ENCODE measurements around the gene NIPAL3. TPM values are rescaled to one million over a fixed set of nuclear protein-coding genes. Genes with fewer than 3 reads are reported as not detected.

NIPAL3 gene
- total RNA-seq, 1 experiment from 2014 or later = 16.6 TPM

- Histone ChIP-seq H3K79me2 (ENCODE audit: insufficient read depth, low read length) (no peaks in the 10 kb centered on the region), H3K4me2 (ENCODE audit: low read length) (no peak overlapping the region), H3K4me3 (replicated peaks in 1 of 2; ENCODE audit: low read depth in 1 of 2, low read length in 2 of 2) (no peak overlapping the region), H3K9ac (ENCODE audit: low read length) (no peak overlapping the region), H3K36me3 (ENCODE audit: control insufficient read depth in 1 of 2, insufficient read depth in 2 of 2, low read length in 2 of 2) (no peaks in the 10 kb centered on the region), H4K20me1 (ENCODE audit: insufficient read depth) (no peaks in the 10 kb centered on the region), H3K27ac (ENCODE audit: low read depth, low read length) (no peak overlapping the region), H2AFZ (ENCODE audit: low read depth, low read length, poor library complexity, severe bottlenecking) (no peak overlapping the region), H3K27me3 (ENCODE audit: insufficient read depth, low read length) (no peaks in the 10 kb centered on the region), H3K9me2 (ENCODE audit: insufficient read depth) (no peaks in the 10 kb centered on the region), H3K9me3 (ENCODE audit: control insufficient read depth in 1 of 2, insufficient read depth in 1 of 2, low read depth in 1 of 2, low read length in 2 of 2) (no peaks in the 10 kb centered on the region), H3K4me1 (ENCODE audit: control insufficient read depth in 1 of 2, insufficient read depth in 2 of 2, low read length in 2 of 2) (peaks cover 26 to 52% of the 10 kb centered on the region in 2 experiments)
- RAD21 ChIA-PET (ENCODE audit: low non-redundant PET in 1 of 2, low total read pairs in 2 of 2, uncharacterized antibody in 2 of 2, unreplicated experiment in 2 of 2) = no interaction called here
- intact Hi-C loops (cut with micrococcal nuclease) = no loop called here
- ATAC-seq (no peak), DNase-seq (ENCODE audit: low read depth, low spot score) (no peak)
- no peak for TF ChIP-seq SIN3A (IDR thresholded peaks at IDR 0.05; ENCODE audit: low read depth)
- TF ChIP-seq ZFX (IDR thresholded peaks at IDR 0.05) = no peak
- no peak for TF ChIP-seq POLR2AphosphoS5 (IDR thresholded peaks at IDR 0.05; ENCODE audit: low read depth, low read length)
- BruUV-seq (replicated peaks) = no TSS peak
- POLR2A ChIA-PET = no interaction called here
- CTCF ChIA-PET = no interaction called here
Observed at GRCh38 chr1:24369199-24369598, 46.4 kb upstream of the NIPAL3 start.

GRCh38 chr1:24369801-24370200 is 45.8 kb upstream of the NIPAL3 start:
- ATAC-seq = no peak

More at GRCh38 chr1:24369801-24370200, 45.8 kb upstream of the NIPAL3 start:
- no peak for DNase-seq (ENCODE audit: low read depth, low spot score)
- H3K79me2 ChIP-seq (ENCODE audit: insufficient read depth, low read length) = no peaks in the 10 kb centered on the region
- no peak overlapping the region for H3K4me2 ChIP-seq (ENCODE audit: low read length)
- H3K4me3 ChIP-seq (replicated peaks in 1 of 2; ENCODE audit: low read depth in 1 of 2, low read length in 2 of 2) = no peak overlapping the region
- no peaks in the 10 kb centered on the region for H4K20me1 ChIP-seq (ENCODE audit: insufficient read depth)
- peaks cover 20 to 52% of the 10 kb centered on the region in 2 experiments for H3K4me1 ChIP-seq (ENCODE audit: control insufficient read depth in 1 of 2, insufficient read depth in 2 of 2, low read length in 2 of 2)
- no peaks in the 10 kb centered on the region for H3K36me3 ChIP-seq (ENCODE audit: control insufficient read depth in 1 of 2, insufficient read depth in 2 of 2, low read length in 2 of 2)
- no peak overlapping the region for H3K27ac ChIP-seq (ENCODE audit: low read depth, low read length)
- no peaks in the 10 kb centered on the region for H3K9me3 ChIP-seq (ENCODE audit: control insufficient read depth in 1 of 2, insufficient read depth in 1 of 2, low read depth in 1 of 2, low read length in 2 of 2)
- RAD21 ChIA-PET (ENCODE audit: low non-redundant PET in 1 of 2, low total read pairs in 2 of 2, uncharacterized antibody in 2 of 2, unreplicated experiment in 2 of 2) = no interaction called here
- no peak for TF ChIP-seq CEBPB (IDR thresholded peaks at IDR 0.05; ENCODE audit: low read depth)
- TF ChIP-seq REST (IDR thresholded peaks at IDR 0.05; ENCODE audit: low read depth) = no peak
- no peak for TF ChIP-seq RAD21 (IDR thresholded peaks at IDR 0.05; ENCODE audit: low read depth)
- TF ChIP-seq POLR2A (IDR thresholded peaks at IDR 0.05; ENCODE audit: borderline replicate concordance, extremely low read depth, insufficient read depth, insufficient read length) = no peak
- TF ChIP-seq EZH2 (IDR thresholded peaks at IDR 0.05) = no peak
- no peak for TF ChIP-seq CBX3 (IDR thresholded peaks at IDR 0.05; ENCODE audit: low read depth)
- CTCF ChIA-PET = no interaction called here
- BruUV-seq (replicated peaks) = no TSS peak
- no peak overlapping the region for H2AFZ ChIP-seq (ENCODE audit: low read depth, low read length, poor library complexity, severe bottlenecking)
- no peaks in the 10 kb centered on the region for H3K27me3 ChIP-seq (ENCODE audit: insufficient read depth, low read length)
- H3K9ac ChIP-seq (ENCODE audit: low read length) = no peak overlapping the region
- POLR2A ChIA-PET = interaction anchor here (0.6 kb wide), 1 partner anchor 285 kb away, joined by 3 read pairs; no protein-coding TSS in a partner anchor
- no peaks in the 10 kb centered on the region for H3K9me2 ChIP-seq (ENCODE audit: insufficient read depth)
- intact Hi-C loops (cut with micrococcal nuclease) = no loop called here

Measured in HCT116 (cell line).